ENCODE data around the gene SMIM35.

The SMIM35 gene

GRCh38 chr11:118059246-118059940, 27.4 kb downstream of the SMIM35 start:
- Histone ChIP-seq H2AK5ac (ENCODE audit: low read length) (no peak overlapping the region), H3K79me1 (ENCODE audit: low read length) (no peaks in the 10 kb centered on the region), H3K27ac (ENCODE audit: low read depth, low read length) (no peak overlapping the region), H3K4me1 (ENCODE audit: control insufficient read depth, low read depth, low read length) (no peaks in the 10 kb centered on the region), H3K79me2 (ENCODE audit: control insufficient read depth, insufficient read depth, low read length) (no peaks in the 10 kb centered on the region), H3K56ac (ENCODE audit: low read length) (no peak overlapping the region), H4K8ac (ENCODE audit: low read depth, low read length) (no peak overlapping the region), H2BK5ac (ENCODE audit: low read length) (no peak overlapping the region), H2BK15ac (replicated peaks; ENCODE audit: low read depth) (no peak overlapping the region), H3K4me2 (ENCODE audit: low read length) (no peak overlapping the region), H2BK120ac (ENCODE audit: low read depth, low read length) (no peak overlapping the region), H3K4ac (ENCODE audit: low read depth, low read length) (no peak overlapping the region), H3K27me3 (ENCODE audit: insufficient read depth, low read length, poor library complexity) (no peaks in the 10 kb centered on the region), H3K9ac (ENCODE audit: low read length) (no peak overlapping the region), H3K18ac (ENCODE audit: low read length) (no peak overlapping the region), H3K4me3 (ENCODE audit: low read length) (no peak overlapping the region), H3K23ac (ENCODE audit: low read length) (no peak overlapping the region), H3K36me3 (ENCODE audit: control insufficient read depth, insufficient read depth, low read length) (no peaks in the 10 kb centered on the region), H4K5ac (ENCODE audit: low read length) (no peak overlapping the region)
- WGBS (ENCODE audit: extremely low coverage, insufficient coverage, low lambda C conversion rate): no CpG with 5 or more reads among the region's 11 CpGs
- no peak for DNase-seq

GRCh38 chr11:118058311-118059245, 28.2 kb downstream of the SMIM35 start:
- H3K9ac ChIP-seq (ENCODE audit: low read length): no peak overlapping the region
- H3K4me3 ChIP-seq (ENCODE audit: low read length): no peak overlapping the region
- no peaks in the 10 kb centered on the region for H3K79me2 ChIP-seq (ENCODE audit: control insufficient read depth, insufficient read depth, low read length)
- H3K56ac ChIP-seq (ENCODE audit: low read length): no peak overlapping the region
- no peak overlapping the region for H4K8ac ChIP-seq (ENCODE audit: low read depth, low read length)
- H3K27me3 ChIP-seq (ENCODE audit: insufficient read depth, low read length, poor library complexity): no peaks in the 10 kb centered on the region
- no peaks in the 10 kb centered on the region for H3K79me1 ChIP-seq (ENCODE audit: low read length)
- no peak overlapping the region for H2BK5ac ChIP-seq (ENCODE audit: low read length)
- H4K5ac ChIP-seq (ENCODE audit: low read length): no peak overlapping the region
- no peak overlapping the region for H3K4ac ChIP-seq (ENCODE audit: low read depth, low read length)
- H3K23ac ChIP-seq (ENCODE audit: low read length): no peak overlapping the region
- H2AK5ac ChIP-seq (ENCODE audit: low read length): no peak overlapping the region
- H3K4me2 ChIP-seq (ENCODE audit: low read length): no peak overlapping the region
- H3K36me3 ChIP-seq (ENCODE audit: control insufficient read depth, insufficient read depth, low read length): no peaks in the 10 kb centered on the region
- H2BK15ac ChIP-seq (replicated peaks; ENCODE audit: low read depth): no peak overlapping the region
- H3K4me1 ChIP-seq (ENCODE audit: control insufficient read depth, low read depth, low read length): no peaks in the 10 kb centered on the region
- no peak overlapping the region for H2BK120ac ChIP-seq (ENCODE audit: low read depth, low read length)
- H3K27ac ChIP-seq (ENCODE audit: low read depth, low read length): no peak overlapping the region
- no peak for DNase-seq
- no peak overlapping the region for H3K18ac ChIP-seq (ENCODE audit: low read length)
- no CpG with 5 or more reads among the region's 20 CpGs for WGBS (ENCODE audit: extremely low coverage, insufficient coverage, low lambda C conversion rate)

- Histone ChIP-seq H3K23ac (ENCODE audit: low read length) (no peak overlapping the region), H3K56ac (ENCODE audit: low read length) (no peak overlapping the region), H3K27ac (ENCODE audit: low read depth, low read length) (no peak overlapping the region), H3K79me1 (ENCODE audit: low read length) (no peaks in the 10 kb centered on the region), H3K36me3 (ENCODE audit: control insufficient read depth, insufficient read depth, low read length) (no peaks in the 10 kb centered on the region), H3K4me1 (ENCODE audit: control insufficient read depth, low read depth, low read length) (no peaks in the 10 kb centered on the region), H2BK5ac (ENCODE audit: low read length) (no peak overlapping the region), H3K18ac (ENCODE audit: low read length) (no peak overlapping the region), H3K4ac (ENCODE audit: low read depth, low read length) (no peak overlapping the region), H4K5ac (ENCODE audit: low read length) (no peak overlapping the region), H2BK15ac (replicated peaks; ENCODE audit: low read depth) (no peak overlapping the region), H3K27me3 (ENCODE audit: insufficient read depth, low read length, poor library complexity) (no peaks in the 10 kb centered on the region), H2BK120ac (ENCODE audit: low read depth, low read length) (no peak overlapping the region), H3K4me2 (ENCODE audit: low read length) (no peak overlapping the region), H3K4me3 (ENCODE audit: low read length) (no peak overlapping the region), H3K79me2 (ENCODE audit: control insufficient read depth, insufficient read depth, low read length) (no peaks in the 10 kb centered on the region), H4K8ac (ENCODE audit: low read depth, low read length) (no peak overlapping the region), H3K9ac (ENCODE audit: low read length) (no peak overlapping the region), H2AK5ac (ENCODE audit: low read length) (no peak overlapping the region)
- WGBS (ENCODE audit: extremely low coverage, insufficient coverage, low lambda C conversion rate): no CpG with 5 or more reads among the region's 14 CpGs
- DNase-seq: no peak
Observed at GRCh38 chr11:118057251-118058145, 29.3 kb downstream of the SMIM35 start.

- H2BK120ac ChIP-seq (ENCODE audit: low read depth, low read length): no peak overlapping the region
- no peak overlapping the region for H3K4me2 ChIP-seq (ENCODE audit: low read length)
- H3K4me1 ChIP-seq (ENCODE audit: control insufficient read depth, low read depth, low read length): no peaks in the 10 kb centered on the region
- H3K79me1 ChIP-seq (ENCODE audit: low read length): no peaks in the 10 kb centered on the region
- H4K5ac ChIP-seq (ENCODE audit: low read length): no peak overlapping the region
- no peak overlapping the region for H3K4ac ChIP-seq (ENCODE audit: low read depth, low read length)
- H3K27me3 ChIP-seq (ENCODE audit: insufficient read depth, low read length, poor library complexity): no peaks in the 10 kb centered on the region
- DNase-seq: no peak
- H3K18ac ChIP-seq (ENCODE audit: low read length): no peak overlapping the region
- H3K4me3 ChIP-seq (ENCODE audit: low read length): no peak overlapping the region
- H2AK5ac ChIP-seq (ENCODE audit: low read length): no peak overlapping the region
- no peak overlapping the region for H2BK15ac ChIP-seq (replicated peaks; ENCODE audit: low read depth)
- no peaks in the 10 kb centered on the region for H3K36me3 ChIP-seq (ENCODE audit: control insufficient read depth, insufficient read depth, low read length)
- no peak overlapping the region for H3K27ac ChIP-seq (ENCODE audit: low read depth, low read length)
- no peak overlapping the region for H4K8ac ChIP-seq (ENCODE audit: low read depth, low read length)
- H3K79me2 ChIP-seq (ENCODE audit: control insufficient read depth, insufficient read depth, low read length): no peaks in the 10 kb centered on the region
- no peak overlapping the region for H3K9ac ChIP-seq (ENCODE audit: low read length)
- H2BK5ac ChIP-seq (ENCODE audit: low read length): no peak overlapping the region
- no CpG with 5 or more reads among the region's 8 CpGs for WGBS (ENCODE audit: extremely low coverage, insufficient coverage, low lambda C conversion rate)
- H3K23ac ChIP-seq (ENCODE audit: low read length): no peak overlapping the region
- no peak overlapping the region for H3K56ac ChIP-seq (ENCODE audit: low read length)
Observed at GRCh38 chr11:118056806-118057205, 30.0 kb downstream of the SMIM35 start.

GRCh38 chr11:118055966-118056365, 30.8 kb downstream of the SMIM35 start:
- no peak overlapping the region for H3K27ac ChIP-seq (ENCODE audit: low read depth, low read length)
- no peak overlapping the region for H2BK120ac ChIP-seq (ENCODE audit: low read depth, low read length)
- no peak overlapping the region for H3K4me2 ChIP-seq (ENCODE audit: low read length)
- no peak overlapping the region for H2BK15ac ChIP-seq (replicated peaks; ENCODE audit: low read depth)
- no peaks in the 10 kb centered on the region for H3K79me1 ChIP-seq (ENCODE audit: low read length)
- H3K56ac ChIP-seq (ENCODE audit: low read length): no peak overlapping the region
- no peak overlapping the region for H4K5ac ChIP-seq (ENCODE audit: low read length)
- H3K18ac ChIP-seq (ENCODE audit: low read length): no peak overlapping the region
- H3K9ac ChIP-seq (ENCODE audit: low read length): no peak overlapping the region
- H3K4ac ChIP-seq (ENCODE audit: low read depth, low read length): no peak overlapping the region
- no CpG with 5 or more reads among the region's 7 CpGs for WGBS (ENCODE audit: extremely low coverage, insufficient coverage, low lambda C conversion rate)
- no peak for DNase-seq
- no peaks in the 10 kb centered on the region for H3K4me1 ChIP-seq (ENCODE audit: control insufficient read depth, low read depth, low read length)
- no peak overlapping the region for H2BK5ac ChIP-seq (ENCODE audit: low read length)
- no peaks in the 10 kb centered on the region for H3K27me3 ChIP-seq (ENCODE audit: insufficient read depth, low read length, poor library complexity)
- no peaks in the 10 kb centered on the region for H3K36me3 ChIP-seq (ENCODE audit: control insufficient read depth, insufficient read depth, low read length)
- H3K23ac ChIP-seq (ENCODE audit: low read length): no peak overlapping the region
- H3K79me2 ChIP-seq (ENCODE audit: control insufficient read depth, insufficient read depth, low read length): no peaks in the 10 kb centered on the region
- no peak overlapping the region for H3K4me3 ChIP-seq (ENCODE audit: low read length)
- H4K8ac ChIP-seq (ENCODE audit: low read depth, low read length): no peak overlapping the region
- H2AK5ac ChIP-seq (ENCODE audit: low read length): no peak overlapping the region

Data from mesendoderm (in vitro differentiated cells).